ENCODE results near the gene ARHGAP22.

The ARHGAP22 gene

DNA sequence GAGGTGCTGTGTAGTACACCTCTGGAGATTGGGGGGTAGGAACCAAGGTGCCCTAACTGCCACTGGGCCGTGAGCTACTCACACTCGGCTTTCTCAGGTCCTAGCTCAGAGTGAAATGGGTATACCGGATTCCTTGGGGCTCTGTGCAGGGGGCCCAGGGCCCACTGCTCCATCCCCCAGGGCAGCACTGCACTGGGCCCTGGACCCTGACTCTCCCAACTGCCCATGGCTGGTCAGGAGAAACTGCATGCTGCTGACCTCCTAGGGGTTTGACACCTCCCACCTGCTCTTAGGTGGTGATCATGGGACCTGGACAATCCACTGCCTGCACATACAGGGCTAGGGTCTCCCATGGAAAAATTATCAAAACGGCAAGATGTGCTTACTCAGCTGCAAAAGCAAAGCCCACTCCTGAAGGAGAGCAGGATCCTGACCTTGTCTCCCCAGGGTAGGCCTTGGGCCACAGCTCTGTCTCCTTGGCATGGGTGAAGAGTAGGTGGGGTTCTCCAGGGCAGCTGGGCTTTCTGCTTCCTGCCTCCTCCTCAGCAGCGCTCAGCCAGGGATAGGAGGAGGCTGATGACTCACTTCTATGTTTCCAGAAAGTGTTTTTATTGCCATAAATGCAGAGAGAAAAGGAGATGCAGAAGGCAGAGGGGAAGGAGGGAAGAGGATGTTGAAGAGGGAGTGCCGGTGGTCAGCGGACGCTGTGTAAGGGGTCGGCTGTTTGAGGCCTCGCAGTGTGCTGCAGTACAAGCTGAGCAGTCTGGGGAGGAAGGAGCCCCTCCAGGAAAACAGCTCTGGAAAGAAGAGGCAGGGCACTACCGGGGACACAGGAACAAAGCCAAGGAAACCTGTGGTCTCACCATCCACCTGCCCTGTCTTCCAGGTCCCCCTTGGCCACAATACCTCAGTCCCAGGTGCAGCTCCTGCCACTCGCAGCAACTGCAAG, 107.8 kb downstream of the ARHGAP22 start:
- peak; percentile 24 for DNase-seq (ENCODE audit: low read depth)

DNA sequence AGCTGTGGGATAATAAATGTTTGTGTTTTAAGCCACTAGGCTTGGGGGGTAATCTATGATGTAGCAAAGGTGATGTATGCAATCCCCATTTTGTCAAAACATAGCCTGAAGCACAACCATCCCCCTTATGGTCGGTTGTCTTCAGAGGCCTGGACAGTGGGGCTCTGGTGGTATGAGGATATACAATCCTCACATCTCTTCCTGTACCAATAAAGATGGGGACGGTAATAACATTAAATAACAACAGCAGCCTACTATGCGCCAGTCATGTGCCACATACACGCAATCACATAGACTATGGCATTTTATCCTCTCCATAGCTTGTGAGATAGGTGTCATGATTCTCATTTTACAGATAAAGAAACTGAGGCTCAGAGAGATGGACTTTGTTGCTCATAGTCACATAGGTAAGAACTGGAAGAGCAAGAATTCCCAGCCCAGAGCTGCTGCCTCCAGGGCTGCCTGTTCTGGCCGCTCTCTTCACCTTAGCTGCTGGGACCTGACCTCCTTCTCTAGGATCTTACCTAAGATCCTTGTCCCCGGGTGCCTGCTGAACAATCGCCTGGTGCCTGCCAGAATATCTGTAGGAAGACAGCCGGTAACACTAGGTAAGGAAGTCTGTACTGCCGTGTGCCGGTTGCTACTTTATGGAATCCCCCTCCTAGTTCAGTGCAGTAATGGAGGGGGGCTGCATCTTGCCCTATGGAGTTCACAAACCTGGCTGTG, 108.6 kb downstream of the ARHGAP22 start:
- no peak for DNase-seq (ENCODE audit: low read depth)

DNA sequence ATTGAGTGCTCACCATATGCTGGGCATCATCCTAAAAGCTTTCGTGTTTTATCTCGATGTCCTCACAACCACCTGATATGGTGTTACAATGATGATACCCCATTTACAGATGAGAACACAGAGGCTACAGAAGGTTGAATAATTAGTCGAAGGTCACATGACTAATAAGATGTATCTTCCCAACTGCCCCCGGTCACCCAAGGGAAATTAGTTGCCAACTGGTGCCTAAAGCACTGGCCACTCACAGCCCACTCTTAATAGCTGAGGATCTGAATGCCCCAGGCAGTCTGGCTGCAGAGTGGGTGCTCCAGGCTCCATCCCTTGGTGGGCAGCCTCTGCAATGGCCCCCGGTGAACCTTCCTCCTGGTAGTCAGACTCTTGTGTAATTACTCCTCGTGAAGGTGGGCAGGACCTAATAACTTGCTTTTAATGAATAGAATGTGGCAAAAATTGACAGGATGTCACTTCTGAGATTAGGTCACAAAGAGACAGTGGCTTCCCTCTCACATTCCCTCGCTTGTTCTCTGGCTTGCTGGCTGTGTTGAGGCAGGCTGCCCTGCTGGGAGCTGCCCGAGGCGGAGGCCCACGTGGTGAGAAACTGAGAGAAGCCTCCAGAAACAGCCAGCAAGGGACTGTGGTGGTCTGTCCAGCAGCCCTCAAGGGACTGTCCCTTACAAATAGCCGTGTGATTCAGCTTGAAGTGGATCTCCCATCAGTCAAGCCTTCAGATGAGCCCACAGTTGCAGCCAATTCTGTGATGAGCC, 109.4 kb downstream of the ARHGAP22 start:
- DNase-seq (ENCODE audit: low read depth), result no peak

DNA sequence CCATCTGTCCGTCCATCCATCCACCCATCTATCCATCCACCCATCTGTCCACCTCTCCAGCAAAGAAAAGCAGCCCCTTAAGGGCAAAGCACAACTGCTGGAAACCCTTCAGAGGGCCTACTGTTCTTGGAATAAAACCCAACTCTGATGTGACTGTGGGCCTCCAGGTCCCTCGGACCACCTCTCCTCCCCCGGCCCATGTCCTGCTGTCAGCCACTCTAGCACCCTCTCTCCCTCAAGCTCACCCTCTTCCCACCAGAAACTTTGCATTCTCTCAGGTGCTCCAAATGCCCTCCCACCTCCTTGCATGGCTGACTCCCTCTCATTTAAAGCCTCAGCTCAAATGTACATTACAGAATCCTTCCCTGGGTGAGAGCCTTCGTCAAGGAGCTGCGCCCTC, 110.3 kb downstream of the ARHGAP22 start:
- DNase-seq (ENCODE audit: low read depth), result no peak

DNA sequence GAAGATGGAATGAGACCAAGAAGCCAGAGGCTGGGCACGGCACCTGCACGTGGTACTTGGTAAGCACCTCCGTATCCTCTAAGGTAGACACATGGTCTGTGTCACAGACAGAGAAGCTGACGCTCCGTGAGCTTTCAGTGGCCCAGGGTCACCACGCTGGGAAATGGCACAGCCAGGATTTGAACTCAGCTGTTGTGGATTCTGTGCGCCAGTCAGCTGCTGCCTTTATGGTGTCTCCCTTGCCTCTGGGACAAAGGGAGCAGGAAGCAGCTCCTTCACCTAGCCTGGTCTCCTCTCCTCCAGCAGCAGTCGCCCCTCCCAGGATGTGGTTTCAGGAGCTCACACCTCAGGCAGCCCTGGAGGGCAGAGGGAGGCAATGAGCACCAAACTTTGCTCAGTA, 110.8 kb downstream of the ARHGAP22 start:
- DNase-seq (ENCODE audit: low read depth), result no peak

DNA sequence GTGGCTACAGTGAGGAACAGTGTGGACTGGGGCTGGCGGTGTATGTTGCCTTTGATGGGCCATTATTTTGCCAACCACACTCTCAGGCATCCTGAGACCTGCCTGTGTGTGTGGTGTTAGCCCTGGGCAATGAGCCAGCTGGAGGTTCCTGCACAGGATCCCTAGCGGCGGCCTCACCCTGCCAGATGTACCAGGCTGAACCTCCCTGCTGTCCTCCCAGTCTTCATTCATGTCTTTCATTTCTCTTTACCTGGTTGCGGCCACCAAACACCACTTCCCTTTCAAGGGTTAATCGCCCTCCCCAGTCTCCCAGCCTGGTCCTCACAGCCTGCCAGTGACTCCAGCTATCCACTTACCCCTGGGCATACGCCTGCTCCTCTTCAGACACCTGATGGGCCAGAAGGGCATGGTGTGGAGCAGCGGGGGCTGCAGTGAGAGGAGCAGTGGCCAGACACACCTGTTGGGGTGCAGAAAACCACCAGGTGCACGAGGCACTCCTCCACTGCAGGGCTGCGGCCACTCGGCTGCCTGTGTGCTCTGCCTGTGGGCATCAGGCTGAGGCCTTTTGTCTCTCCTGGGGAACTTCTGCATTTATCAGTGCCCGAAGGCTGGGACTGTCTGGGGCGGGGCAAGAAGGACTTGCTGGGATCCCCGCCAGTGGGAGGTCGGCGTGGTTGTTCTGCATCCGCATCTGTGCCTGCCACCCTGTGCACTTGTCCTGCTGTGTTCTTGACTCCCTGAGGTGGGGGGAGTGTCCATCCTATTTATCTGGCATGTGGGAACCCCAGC, 111.6 kb downstream of the ARHGAP22 start:
- DNase-seq (ENCODE audit: low read depth), result no peak

DNA sequence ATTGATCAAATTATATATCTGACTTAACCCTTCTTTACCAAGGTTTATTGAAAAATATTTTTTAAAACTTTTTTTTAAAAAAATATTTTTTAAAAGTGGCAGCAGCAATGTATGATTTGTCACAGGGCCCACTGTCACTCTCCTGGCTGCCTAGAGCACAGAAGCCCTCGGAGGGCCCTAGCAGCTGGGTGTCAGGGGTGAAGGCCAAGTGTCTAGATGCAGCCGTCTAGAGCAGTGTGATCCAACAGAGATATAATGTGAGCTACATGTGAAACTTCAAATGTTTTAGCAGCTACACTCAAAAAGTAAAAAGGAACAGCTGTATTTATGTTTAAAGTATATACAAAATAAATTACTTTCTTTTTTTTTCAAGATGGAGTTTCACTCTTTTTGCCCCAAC, 112.7 kb downstream of the ARHGAP22 start:
- DNase-seq (ENCODE audit: low read depth), result no peak

DNA sequence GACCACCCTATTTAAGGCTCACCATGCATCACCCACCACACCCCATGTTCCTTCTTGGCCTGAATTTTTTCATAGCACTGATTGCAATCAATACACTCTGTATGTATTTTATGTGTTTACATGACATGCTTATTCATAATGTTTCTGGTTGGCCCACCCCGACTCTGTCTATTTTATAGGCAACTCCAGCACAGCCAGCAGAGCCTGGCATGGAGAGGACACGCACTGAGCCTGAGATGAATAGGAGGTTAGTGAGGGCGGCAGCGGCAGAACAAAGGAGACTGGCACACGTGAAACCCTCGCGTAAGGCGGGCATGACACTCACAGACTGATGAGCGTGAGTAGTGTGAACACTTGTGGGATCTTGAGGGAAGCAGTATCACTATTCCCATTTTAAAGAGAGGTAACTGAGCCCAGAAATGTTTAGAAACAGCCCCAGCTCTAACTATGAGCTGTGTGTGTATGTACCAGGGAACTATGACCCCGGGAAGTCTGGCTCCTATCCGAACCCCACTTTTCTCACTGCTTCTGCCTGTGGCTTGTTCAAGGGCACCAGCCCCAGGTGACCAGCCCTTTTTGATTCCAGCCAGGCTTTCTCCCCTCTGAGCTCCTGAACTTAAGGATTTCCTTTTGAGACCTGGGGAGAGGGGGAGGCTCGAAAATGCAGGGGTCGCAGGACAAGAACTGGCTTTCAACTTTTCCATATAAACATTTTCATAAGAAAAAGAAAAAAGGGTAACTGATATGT, 113.3 kb downstream of the ARHGAP22 start:
- DNase-seq (ENCODE audit: low read depth), result no peak

DNA sequence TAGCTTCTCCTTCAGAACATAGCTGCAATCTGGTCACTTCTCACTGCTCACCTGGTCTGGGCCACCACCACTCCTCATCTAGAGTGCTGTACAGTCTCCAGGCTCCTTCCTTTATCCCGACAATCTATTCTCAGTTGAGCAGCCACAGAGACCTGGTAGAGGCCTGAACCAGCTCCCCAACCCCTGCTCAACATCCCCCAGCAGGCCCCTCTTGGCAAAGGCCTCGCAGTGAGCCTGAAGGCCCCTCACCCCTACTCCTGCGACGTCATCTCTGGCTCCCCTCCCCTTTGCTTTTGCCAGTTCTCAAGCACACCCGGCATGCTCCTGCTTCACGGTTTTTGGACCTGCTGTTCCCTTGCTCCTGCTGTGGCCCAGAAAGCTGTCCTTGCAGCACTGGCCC, 113.9 kb downstream of the ARHGAP22 start:
- DNase-seq (ENCODE audit: low read depth), result no peak

DNA sequence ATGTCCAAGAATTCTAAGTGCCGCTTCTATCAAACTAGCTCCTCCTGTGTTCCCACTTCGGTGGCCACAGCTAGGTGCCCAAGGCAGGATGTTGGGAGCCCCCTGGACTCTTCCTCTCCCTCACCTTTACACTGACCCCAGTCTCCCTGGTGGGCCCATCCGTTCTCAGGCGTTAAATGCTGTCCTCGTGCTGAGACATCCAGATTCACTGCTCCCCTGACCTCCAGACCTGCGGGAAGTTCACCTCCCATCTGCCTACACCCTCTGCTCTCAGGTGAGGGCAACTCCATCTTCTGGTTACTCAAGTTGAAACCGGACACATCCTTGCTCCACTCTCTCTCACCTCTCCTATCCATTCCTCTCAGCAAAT, 114.3 kb downstream of the ARHGAP22 start:
- DNase-seq (ENCODE audit: low read depth), result no peak

DNA sequence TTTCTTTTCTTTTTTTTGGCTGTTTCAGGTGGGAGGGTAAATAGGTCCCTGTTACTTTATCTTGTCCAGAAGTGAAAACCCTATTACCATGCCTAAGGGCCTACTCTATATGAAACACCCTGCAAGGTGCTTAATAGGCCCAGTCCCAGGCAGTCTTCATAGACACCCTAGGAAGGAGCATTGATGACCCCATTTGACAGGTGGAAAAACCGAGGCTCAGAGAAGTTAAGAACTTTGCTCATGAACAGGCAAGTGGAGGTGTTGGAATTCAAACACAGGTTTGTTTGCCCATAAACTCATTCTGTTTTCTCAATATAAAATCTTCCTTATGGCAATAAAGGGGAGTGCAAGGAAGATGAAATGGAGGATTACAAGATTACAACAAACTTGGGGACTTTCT, 115.8 kb downstream of the ARHGAP22 start:
- DNase-seq (ENCODE audit: low read depth), result no peak

DNA sequence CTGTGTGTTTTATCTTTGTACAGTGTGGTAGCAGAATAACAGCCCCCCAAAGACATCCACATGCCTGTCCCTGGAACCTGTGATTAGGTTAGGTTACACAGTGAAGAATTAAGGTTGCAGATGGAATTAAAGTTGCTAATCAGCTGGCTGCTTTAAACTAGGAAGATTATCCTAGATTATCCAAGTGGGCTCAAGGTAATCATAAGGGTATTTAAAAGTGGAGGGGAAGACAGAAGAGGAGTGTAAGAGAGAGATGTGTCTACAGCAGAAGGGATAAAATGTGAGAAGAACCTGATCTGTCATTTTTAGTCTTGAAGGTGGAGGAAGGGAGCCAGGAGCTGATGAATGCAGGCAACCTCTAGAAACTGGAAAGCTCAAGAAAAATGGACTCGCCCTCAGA, 117.6 kb downstream of the ARHGAP22 start:
- DNase-seq (ENCODE audit: low read depth), result no peak

DNA sequence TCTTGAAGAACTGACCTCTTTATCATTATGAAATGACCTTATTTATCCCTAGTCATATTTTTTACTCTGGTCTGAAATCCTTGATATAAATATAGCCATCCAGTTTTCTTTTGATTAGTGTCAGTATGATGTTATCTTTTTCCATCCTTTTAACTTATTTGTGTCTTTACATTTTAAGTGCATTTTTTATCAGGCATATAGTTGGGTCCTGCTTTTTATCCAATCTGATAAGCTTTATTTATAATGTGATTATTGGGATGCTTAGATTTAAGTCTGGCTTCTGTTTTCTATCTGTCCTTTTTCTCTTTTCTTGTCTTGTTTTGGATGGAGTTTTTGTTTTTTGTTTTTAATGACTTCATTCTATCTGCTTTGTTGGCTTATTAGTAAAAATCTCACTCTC, 119.2 kb downstream of the ARHGAP22 start:
- no peak for DNase-seq (ENCODE audit: low read depth)

DNA sequence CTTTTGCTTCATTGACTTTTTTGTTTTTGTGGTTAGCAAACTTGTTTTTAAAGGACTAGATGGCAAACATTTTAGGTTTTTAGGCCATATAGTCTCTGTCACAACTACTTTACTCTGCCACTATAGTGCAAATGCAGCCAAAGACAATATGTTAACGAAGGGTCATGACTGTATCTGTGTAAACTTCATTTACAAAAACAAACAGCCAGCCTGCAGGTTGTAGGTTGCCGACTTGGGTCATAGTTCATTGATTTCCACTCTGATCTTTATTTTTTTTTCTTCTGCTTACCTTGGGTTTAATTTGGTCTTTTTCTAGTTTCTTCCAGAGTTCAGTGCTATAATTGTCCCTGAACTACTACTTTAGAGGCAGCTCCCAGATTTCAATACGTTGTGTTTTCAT, 120.0 kb downstream of the ARHGAP22 start:
- DNase-seq (ENCODE audit: low read depth), result no peak

DNA sequence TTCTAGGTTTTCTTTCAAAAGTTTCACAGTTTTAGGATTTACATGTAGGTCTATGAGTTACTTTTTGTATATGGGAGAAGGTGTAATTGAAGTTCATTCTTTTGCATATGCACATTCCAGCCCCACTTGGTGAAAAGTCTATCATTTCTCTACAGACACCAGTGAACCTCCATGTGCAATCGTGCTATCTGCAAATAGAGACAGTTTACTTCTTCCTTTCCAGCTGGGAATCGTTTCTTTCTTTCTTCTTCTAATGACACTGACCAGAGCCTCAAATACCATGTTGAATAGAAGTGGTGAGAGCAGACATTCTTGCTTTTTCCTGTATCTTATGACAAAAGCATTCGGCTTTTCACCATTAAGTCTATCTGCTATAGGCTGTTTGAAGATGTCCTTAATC, 122.7 kb downstream of the ARHGAP22 start:
- DNase-seq (ENCODE audit: low read depth), result no peak

DNA sequence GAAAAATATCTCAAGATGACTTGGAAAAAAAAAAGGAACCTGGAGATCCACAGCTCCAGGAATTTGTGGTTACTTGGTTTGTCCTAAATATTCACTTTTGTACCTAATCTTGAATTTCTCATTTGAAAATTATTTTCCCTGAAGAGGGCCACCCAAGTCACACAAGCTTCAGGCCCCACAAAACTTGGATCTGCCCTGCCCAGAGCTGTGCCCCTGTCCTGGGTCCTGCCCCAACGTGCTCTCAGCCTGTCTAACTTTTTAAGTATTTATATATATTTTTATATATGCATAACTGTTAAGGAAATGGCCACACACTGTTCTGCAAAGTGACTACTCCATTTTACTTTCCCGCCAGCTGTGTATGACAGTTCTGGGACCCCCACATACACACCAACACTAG, 123.5 kb downstream of the ARHGAP22 start:
- DNase-seq (ENCODE audit: low read depth), result no peak

DNA sequence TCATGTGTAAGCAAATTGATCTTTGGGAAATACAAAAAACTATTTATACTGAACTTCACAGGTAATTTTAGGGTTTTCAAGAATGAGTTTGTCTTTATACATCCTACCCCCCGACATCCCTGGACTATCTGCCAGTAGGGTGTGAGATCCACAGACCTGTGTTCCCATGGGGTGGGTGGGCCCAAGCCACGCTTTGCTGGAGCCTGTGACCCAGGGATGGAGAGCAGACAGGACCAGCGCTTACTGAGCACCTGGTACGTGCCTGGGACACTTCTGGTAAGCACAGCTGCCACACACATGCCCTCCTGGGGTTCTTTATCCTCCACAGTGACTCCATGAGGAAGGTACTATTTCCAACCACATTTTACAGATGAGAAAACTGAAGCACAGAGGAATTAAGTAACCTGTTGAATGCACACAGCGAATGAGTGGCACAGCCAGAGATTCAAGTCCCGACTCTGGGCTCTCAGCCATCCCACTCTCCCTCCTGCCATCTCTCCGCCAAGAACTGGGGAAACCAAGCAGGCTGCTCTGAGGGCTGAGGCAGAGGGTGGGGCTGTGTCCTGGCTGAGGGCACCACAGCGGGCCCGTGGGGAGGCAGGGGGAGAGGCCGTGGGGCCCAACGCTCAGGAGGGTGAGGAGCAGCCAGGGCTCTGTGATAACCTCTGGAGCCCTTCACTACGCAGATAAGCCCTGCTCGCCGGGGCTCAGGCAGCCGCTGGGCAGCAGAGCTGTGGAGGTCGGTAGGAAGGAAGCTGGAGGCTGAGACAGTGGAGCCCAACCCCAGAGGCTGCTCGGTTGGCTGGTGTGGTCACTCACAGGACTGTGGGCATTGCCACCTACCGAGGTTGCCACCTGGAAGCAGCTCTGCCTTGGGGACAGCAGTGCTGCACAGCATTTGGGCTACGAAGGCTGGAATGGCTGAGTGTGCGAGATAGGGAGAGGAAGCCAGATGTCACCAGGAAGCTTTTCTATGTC, 124.2 kb downstream of the ARHGAP22 start:
- DNase-seq (ENCODE audit: low read depth), result no peak

DNA sequence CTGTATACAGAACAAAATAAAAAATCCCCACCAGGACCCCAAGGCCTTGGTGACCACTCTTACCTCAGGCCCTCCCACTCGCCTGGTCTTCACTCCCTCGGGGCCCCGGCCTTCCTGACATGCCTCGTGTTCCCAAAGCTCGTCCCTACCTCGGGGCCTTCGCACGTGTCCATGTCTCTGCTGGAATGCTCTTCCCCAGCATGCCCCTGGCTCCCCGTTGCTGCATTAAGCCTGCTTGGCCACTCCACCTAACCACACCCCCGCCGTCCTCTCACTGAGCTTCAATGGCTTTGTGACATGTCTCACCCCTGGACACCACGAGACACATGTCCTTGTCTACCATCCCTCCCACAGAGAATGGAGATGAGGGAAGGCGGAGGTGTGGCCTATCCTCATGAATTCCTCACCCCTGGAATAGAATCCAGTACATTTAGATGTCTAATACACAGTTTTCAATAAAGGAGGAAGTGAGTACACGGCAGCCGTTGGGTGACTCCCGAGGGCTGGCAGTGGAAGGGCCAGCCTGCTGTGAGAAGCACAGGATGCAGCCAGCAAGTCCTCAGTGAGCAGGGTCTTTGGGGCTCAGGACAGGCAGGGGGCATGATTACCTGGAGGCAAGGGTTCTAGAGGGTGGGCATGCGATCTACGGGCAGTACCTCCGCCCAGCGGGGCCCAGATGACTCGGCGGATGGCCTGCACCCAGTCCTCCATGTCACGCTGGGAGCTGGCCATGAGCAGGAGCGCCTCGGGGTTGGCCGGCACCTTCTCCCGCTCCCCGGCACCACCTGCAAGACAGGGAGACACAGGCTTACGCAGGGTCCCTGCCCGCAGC, 125.7 kb downstream of the ARHGAP22 start:
- no peak for DNase-seq (ENCODE audit: low read depth)

DNA sequence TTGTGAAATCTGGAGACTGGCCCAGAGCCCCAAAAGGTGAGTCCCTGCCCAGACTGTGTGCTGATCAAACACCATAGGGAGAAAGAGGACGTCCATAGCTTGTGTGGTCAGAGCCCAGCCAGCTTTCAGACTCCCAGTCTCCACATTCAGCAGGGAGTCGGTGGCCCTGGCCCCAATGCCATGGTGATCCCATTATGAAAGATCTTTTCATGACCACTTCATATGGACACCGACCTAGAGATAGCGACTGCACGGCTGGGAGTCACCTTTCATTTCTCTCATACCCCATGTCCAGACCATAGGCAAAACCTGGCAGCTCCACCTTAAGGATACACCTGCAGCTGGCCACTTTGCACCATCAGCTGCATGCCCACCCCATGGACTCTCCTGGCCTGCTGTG, 126.4 kb downstream of the ARHGAP22 start:
- DNase-seq (ENCODE audit: low read depth), result no peak
